H1 (cell line): ENCODE data around the gene PIGM. TPM values are rescaled to one million over a fixed set of nuclear protein-coding genes. Genes with fewer than 3 reads are reported as not detected.

ENCODE experiments used
- CTCF ChIA-PET: fragments of 300-600 bp; sonication (Branson Sonifier 250); formaldehyde crosslinking; loops from one replicate; lab custom pipeline; 2021; ENCODE audit not compliant: partially characterized antibody; lab: Charles Lee
- POLR2A ChIA-PET: fragments of 300-600 bp; sonication (Branson Sonifier 250); formaldehyde crosslinking; loops from one replicate; lab custom pipeline; 2021; ENCODE audit warnings: inconsistent platforms; ENCODE audit not compliant: partially characterized antibody; lab: Charles Lee
- DNase-seq, 2 experiments: peaks; one replicate each; pipeline versions ENCODE4 v3.0.0 to v3.0.0-alpha.2; 2010 to 2022; ENCODE audit warnings: low spot score in 2 of 2, low read depth in 1 of 2, mixed read lengths in 1 of 2
- FAIRE-seq: peaks from 2 replicates; lab custom pipeline; 2011; peaks lifted over from hg19 to GRCh38; lab: Jason Lieb, UNC
- H2AFZ ChIP-seq: 2 replicates; pipeline ENCODE4 v1.8.1; 2012; ENCODE audit warnings: low read length, inconsistent platforms
- H2AK5ac ChIP-seq: 2 replicates; pipeline ENCODE4 v1.6.1; 2013; ENCODE audit warnings: low read depth, low read length
- H2BK120ac ChIP-seq: replicated peaks from 2 replicates; pipeline ENCODE3; 2013; ENCODE audit warnings: low read depth, low read length, inconsistent platforms
- H2BK12ac ChIP-seq: 2 replicates; pipeline ENCODE4 v1.6.1; 2013; ENCODE audit warnings: low read depth, low read length
- H2BK15ac ChIP-seq: 2 replicates; pipeline ENCODE4 v1.6.1; 2013; ENCODE audit warnings: low read length
- H2BK20ac ChIP-seq: 2 replicates; pipeline ENCODE4 v1.6.1; 2013; ENCODE audit warnings: low read length
- H2BK5ac ChIP-seq: 2 replicates; pipeline ENCODE4 v1.6.1; 2013; ENCODE audit warnings: low read depth, low read length
- H3K14ac ChIP-seq: 2 replicates; pipeline ENCODE4 v1.6.1; 2013; ENCODE audit warnings: inconsistent platforms; ENCODE audit not compliant: insufficient read length
- H3K18ac ChIP-seq: 2 replicates; pipeline ENCODE4 v1.6.1; 2013; ENCODE audit warnings: low read length; ENCODE audit errors: extremely low read depth
- H3K23ac ChIP-seq: 2 replicates; pipeline ENCODE4 v1.6.1; 2013; ENCODE audit warnings: inconsistent platforms; ENCODE audit not compliant: insufficient read length
- H3K23me2 ChIP-seq: 2 replicates; pipeline ENCODE4 v1.6.1; 2013; ENCODE audit warnings: low read depth, low read length
- H3K27ac ChIP-seq: 2 replicates; pipeline ENCODE4 v1.6.1; 2011; ENCODE audit warnings: low read depth, low read length, inconsistent platforms
- H3K27me3 ChIP-seq, 4 experiments: replicated peaks in 1 of 4; 1 replicate in 1 of 4; 2 replicates in 3 of 4; pipeline versions ENCODE4 v1.6.1 to v1.8.1; 2011 to 2013; ENCODE audit warnings: low read length in 3 of 4, mild to moderate bottlenecking in 3 of 4, inconsistent platforms in 2 of 4, mixed read lengths in 2 of 4, moderate library complexity in 1 of 4; ENCODE audit not compliant: control insufficient read depth in 3 of 4, insufficient read depth in 3 of 4; ENCODE audit errors: extremely low read depth in 1 of 4
- H3K36me3 ChIP-seq, 4 experiments: 2 replicates each; pipeline versions ENCODE4 v1.6.1 to v1.8.1; 2011 to 2013; ENCODE audit warnings: mild to moderate bottlenecking in 4 of 4, low read length in 3 of 4, moderate library complexity in 2 of 4, control low read depth in 1 of 4, inconsistent platforms in 1 of 4; ENCODE audit not compliant: insufficient read depth in 4 of 4, control insufficient read depth in 2 of 4
- H3K4ac ChIP-seq: replicated peaks from 2 replicates; pipeline ENCODE3; 2013; ENCODE audit warnings: low read length, low read depth, mixed read lengths, inconsistent platforms; ENCODE audit not compliant: insufficient read length
- H3K4me1 ChIP-seq, 4 experiments: replicated peaks in 1 of 4; 1 replicate in 1 of 4; 2 replicates in 3 of 4; pipeline versions ENCODE4 v1.6.1 to v1.8.1; 2011 to 2013; ENCODE audit warnings: low read length in 3 of 4, inconsistent platforms in 2 of 4, mixed read lengths in 1 of 4; ENCODE audit not compliant: insufficient read depth in 4 of 4, control insufficient read depth in 3 of 4
- H3K4me2 ChIP-seq, 2 experiments: 2 replicates each; pipeline versions ENCODE4 v1.6.1 to v1.8.1; 2011 to 2013; ENCODE audit warnings: low read depth in 2 of 2, low read length in 2 of 2, control low read depth in 1 of 2, inconsistent platforms in 1 of 2, mild to moderate bottlenecking in 1 of 2; ENCODE audit not compliant: insufficient read depth in 1 of 2
- H3K4me3 ChIP-seq, 4 experiments: fragments of 200-600, 300-600 bp in 1 of 4; sonication (generic), shearing (Covaris generic), sonication (Bioruptor Twin) in 1 of 4; 2 replicates each; pipeline versions ENCODE4 v1.5.1 to v1.8.1; 2011 to 2016; ENCODE audit warnings: low read length in 4 of 4, low read depth in 3 of 4, control low read depth in 2 of 4, inconsistent platforms in 2 of 4, mild to moderate bottlenecking in 2 of 4, mixed read lengths in 1 of 4, moderate library complexity in 1 of 4; ENCODE audit not compliant: insufficient read depth in 2 of 4; ENCODE audit errors: extremely low read depth in 1 of 4
- H3K56ac ChIP-seq: replicated peaks from 2 replicates; pipeline ENCODE3; 2013; ENCODE audit warnings: low read depth, mild to moderate bottlenecking, mixed read lengths, low read length, inconsistent platforms; ENCODE audit not compliant: insufficient read length
- H3K79me1 ChIP-seq: 2 replicates; pipeline ENCODE4 v1.6.1; 2013; ENCODE audit warnings: low read depth, low read length, control low read depth
- H3K79me2 ChIP-seq, 2 experiments: 2 replicates each; pipeline versions ENCODE4 v1.6.1 to v1.8.1; 2012 to 2013; ENCODE audit warnings: low read length in 2 of 2, mild to moderate bottlenecking in 2 of 2, inconsistent platforms in 1 of 2; ENCODE audit not compliant: insufficient read depth in 2 of 2, control insufficient read depth in 1 of 2
- H3K9ac ChIP-seq, 4 experiments: replicated peaks in 1 of 4; 1 replicate in 1 of 4; 2 replicates in 3 of 4; pipeline versions ENCODE4 v1.6.1 to v1.8.1; 2011 to 2013; ENCODE audit warnings: low read depth in 3 of 4, low read length in 3 of 4, control low read depth in 2 of 4, mild to moderate bottlenecking in 2 of 4, moderate library complexity in 2 of 4, inconsistent platforms in 1 of 4; ENCODE audit errors: extremely low read depth in 1 of 4
- H3K9me3 ChIP-seq, 2 experiments: 2 replicates each; pipeline versions ENCODE4 v1.6.1 to v1.8.1; 2012 to 2013; ENCODE audit warnings: mild to moderate bottlenecking in 2 of 2, moderate library complexity in 2 of 2, control low read depth in 1 of 2, inconsistent platforms in 1 of 2, low read depth in 1 of 2, low read length in 1 of 2, mixed read lengths in 1 of 2; ENCODE audit not compliant: insufficient read depth in 2 of 2
- H4K20me1 ChIP-seq, 2 experiments: replicated peaks in 1 of 2; 2 replicates each; pipeline versions ENCODE3 to v1.8.1; 2011 to 2013; ENCODE audit warnings: inconsistent platforms in 2 of 2, low read length in 2 of 2, mild to moderate bottlenecking in 1 of 2; ENCODE audit not compliant: insufficient read depth in 2 of 2, control insufficient read depth in 1 of 2
- H4K5ac ChIP-seq: 2 replicates; pipeline ENCODE4 v1.6.1; 2013; ENCODE audit warnings: low read length, low read depth, mixed read lengths, inconsistent platforms; ENCODE audit not compliant: insufficient read length
- H4K8ac ChIP-seq: 2 replicates; pipeline ENCODE4 v1.8.0; 2013; ENCODE audit warnings: mild to moderate bottlenecking, moderate library complexity, low read length, inconsistent platforms; ENCODE audit not compliant: insufficient read depth; ENCODE audit errors: extremely low read depth
- H4K91ac ChIP-seq: replicated peaks from 2 replicates; pipeline ENCODE3; 2013; ENCODE audit warnings: low read length, mixed read lengths, inconsistent platforms; ENCODE audit not compliant: insufficient read length
- BACH1 ChIP-seq: IDR thresholded peaks from 2 replicates; pipeline ENCODE4 v1.6.1; 2012; ENCODE audit warnings: low read length, improper control_type of control experiment
- BRCA1 ChIP-seq: IDR thresholded peaks from 2 replicates; pipeline ENCODE4 v1.6.1; 2012; ENCODE audit warnings: low read depth, low read length, improper control_type of control experiment
- E2F6 ChIP-seq: IDR thresholded peaks from 2 replicates; pipeline ENCODE4 v1.6.1; 2012; ENCODE audit warnings: inconsistent platforms
- EGR1 ChIP-seq: IDR thresholded peaks from 2 replicates; pipeline ENCODE4 v1.6.1; 2011; ENCODE audit warnings: low read depth, low read length, borderline replicate concordance
- JUN ChIP-seq: IDR thresholded peaks from 2 replicates; pipeline ENCODE4 v1.6.1; 2011; ENCODE audit warnings: low read depth, mild to moderate bottlenecking, improper control_type of control experiment, low read length
- POLR2A ChIP-seq, 2 experiments: IDR thresholded peaks; 1 replicate in 1 of 2; 2 replicates in 1 of 2; pipeline ENCODE4 v1.6.1; 2011; ENCODE audit warnings: low read depth in 2 of 2, low read length in 2 of 2, mild to moderate bottlenecking in 2 of 2; ENCODE audit errors: control extremely low read depth in 1 of 2
- RBBP5 ChIP-seq: IDR thresholded peaks from 2 replicates; pipeline ENCODE4 v1.7.1; 2012; ENCODE audit warnings: low read depth, mild to moderate bottlenecking, inconsistent platforms, low read length, moderate library complexity, borderline replicate concordance
- SIN3A ChIP-seq, 2 experiments: IDR thresholded peaks in 1 of 2; conservative IDR thresholded peaks in 1 of 2; 2 replicates each; pipeline ENCODE4 v1.6.1; 2011 to 2012; ENCODE audit warnings: low read length in 2 of 2, improper control_type of control experiment in 1 of 2, low read depth in 1 of 2, mild to moderate bottlenecking in 1 of 2
- SIRT6 ChIP-seq: IDR thresholded peaks from one replicate; pipeline ENCODE4 v1.7.1; 2012; ENCODE audit warnings: low read length, inconsistent platforms
- SIX5 ChIP-seq: IDR thresholded peaks from 2 replicates; pipeline ENCODE4 v1.6.1; 2011; ENCODE audit warnings: mild to moderate bottlenecking, low read depth, low read length
- SP1 ChIP-seq: IDR thresholded peaks from 2 replicates; pipeline ENCODE4 v1.6.1; 2011; ENCODE audit warnings: low read depth, low read length
- SP4 ChIP-seq: IDR thresholded peaks from 2 replicates; pipeline ENCODE4 v1.6.1; 2012; ENCODE audit warnings: low read length, inconsistent platforms
- YY1 ChIP-seq: IDR thresholded peaks from 2 replicates; pipeline ENCODE4 v1.6.1; 2011; ENCODE audit warnings: low read depth, mild to moderate bottlenecking, low read length
- WGBS, 2 experiments: shearing (Covaris generic) in 1 of 2; methylation state at CpG; one replicate each; pipeline versions ENCODE4 v1.1.6 to v1.1.7; 2013 to 2015; ENCODE audit warnings: low lambda C conversion rate in 2 of 2, mixed read lengths in 2 of 2, inconsistent platforms in 1 of 2, low coverage in 1 of 2, missing lambda C conversion rate in 1 of 2; ENCODE audit not compliant: insufficient replicate concordance in 2 of 2, insufficient coverage in 1 of 2, insufficient read length in 1 of 2; ENCODE audit errors: extremely low coverage in 1 of 2, missing lambda C conversion rate in 1 of 2; 5-methylcytosine and 5-hydroxymethylcytosine counted together
- polyA plus RNA-seq, 7 experiments: library from polyadenylated mRNA; depleted of rRNA in 3 of 7; stranded (reverse) in 5 of 7; unstranded in 2 of 7; fragments of >200 nt in 5 of 7; fragments of 200-250 nt in 2 of 7; gene quantifications; 1 replicate in 5 of 7; 2 replicates in 1 of 7; 4 replicates in 1 of 7; pipeline versions ENCODE4 v1.2.1 to v1.2.3, GENCODE V29; 2011 to 2013; ENCODE audit warnings: missing spikeins in 2 of 7, mixed read lengths in 2 of 7
- total RNA-seq: library from RNA; stranded (reverse); fragmentation: NEBNext Ultra II Directional; extraction: Animal tissue kit (Norgen Biotek cat#: 25700); gene quantifications from 2 replicates; pipeline ENCODE4 v1.2.1, GENCODE V29; 2021

PIGM gene
- total and polyA plus RNA-seq, 2 of the 8 experiments (the other 6 are each of a cell fraction or from before 2014, with no cell fraction given), result 5.4 to 6.0 TPM

- no peak overlapping the region for H3K4ac ChIP-seq
- ChIA-PET POLR2A (interaction anchor here (1.0 to 3.5 kb wide), 5 partner anchors 13 to 138 kb away, joined by 3 to 23 read pairs (median 4); partner anchors contain the start of gene IGSF8), CTCF (interaction anchor here (0.9 to 50.1 kb wide), 11 partner anchors 6 to 188 kb away, joined by 3 to 1874 read pairs (median 7); partner anchors contain the start of genes IGSF8, IGSF9, KCNJ10 and KCNJ9)
- no peak overlapping the region for H3K27ac ChIP-seq
- peaks cover 0 to 5% (median 0%) of the 10 kb centered on the region in 4 experiments; a peak in 1 of 8 replicates for H3K36me3 ChIP-seq
- no peaks in the 10 kb centered on the region; the same call in 1 of the 2 replicates for H3K23me2 ChIP-seq
- no peaks in the 10 kb centered on the region for H4K20me1 ChIP-seq
- WGBS, 2 experiments, result 71% methylated on average over 6 of the region's 6 CpGs; no CpG with 5 or more reads in 1 of the 2 experiments
- no peak overlapping the region for H3K23ac ChIP-seq
- H2BK15ac ChIP-seq, result no peak overlapping the region
- no peak overlapping the region for H2BK20ac ChIP-seq
- H3K79me1 ChIP-seq, result no peaks in the 10 kb centered on the region
- H3K18ac ChIP-seq, result no peak overlapping the region
- H4K91ac ChIP-seq, result no peak overlapping the region
- H2BK12ac ChIP-seq, result no peak overlapping the region
- H3K27me3 ChIP-seq, result peaks cover 0 to 43% (median 30%) of the 10 kb centered on the region in 4 experiments; a peak in 6 of 7 replicates
- H2BK5ac ChIP-seq, result no peak overlapping the region
- no peak overlapping the region for H3K56ac ChIP-seq
- H2AFZ ChIP-seq, result no peak overlapping the region
- FAIRE-seq (no peak), DNase-seq (no peak)
- H3K9me3 ChIP-seq, result peaks cover 0 to 4% of the 10 kb centered on the region in 2 experiments; a peak in 1 of 4 replicates
- H3K4me1 ChIP-seq, result peaks cover 0 to 5% (median 3%) of the 10 kb centered on the region in 4 experiments; a peak in 4 of 7 replicates
- H3K14ac ChIP-seq, result no peak overlapping the region
- no peak overlapping the region for H2AK5ac ChIP-seq
- H3K9ac ChIP-seq, result no peak overlapping the region
- no peak overlapping the region for H4K5ac ChIP-seq
- H4K8ac ChIP-seq, result no peak overlapping the region
- H3K4me3 ChIP-seq, result no peak overlapping the region
- no peak overlapping the region for H3K4me2 ChIP-seq
- H2BK120ac ChIP-seq, result no peak overlapping the region
- no peaks in the 10 kb centered on the region for H3K79me2 ChIP-seq
- TF ChIP-seq BRCA1 (no peak), RBBP5 (no peak), SIRT6 (no peak), POLR2A (IDR thresholded peaks at IDR 0.05; ENCODE audit: control extremely low read depth in 1 of 2, low read depth in 2 of 2, low read length in 2 of 2) (no peak), SIX5 (no peak), SP4 (no peak), EGR1 (no peak), BACH1 (no peak), SP1 (no peak), SIN3A (conservative IDR thresholded peaks at IDR 0.05 in 1 of 2, IDR thresholded peaks at IDR 0.05 in 1 of 2; ENCODE audit: low read depth in 1 of 2, low read length in 2 of 2) (no peak), E2F6 (no peak), JUN (no peak), YY1 (no peak)
Measured at GRCh38 chr1:160080381-160081100, 48.8 kb upstream of the PIGM start.
